GM23338 (cell line): ENCODE measurements around the gene ALAD. TPM values are rescaled to one million over a fixed set of nuclear protein-coding genes. Genes with fewer than 3 reads are reported as not detected.
"Not testable (repeated sequence)": the region's sequence is repeated elsewhere in the genome, so short reads cannot be mapped to it uniquely, and the experiment has no call there.

Experiments used
- ATAC-seq: fragments of 200-7000 bp; cut with Tn5 transposase; 3 replicates; pipeline ENCODE4 v1.9.1; 2020
- DNase-seq: peaks from one replicate; pipeline ENCODE4 v3.0.0-alpha.2; 2015; ENCODE audit warnings: low spot score
- H2AFZ ChIP-seq: fragments of 200-600 bp; sonication (generic); 2 replicates; pipeline ENCODE4 v1.8.0; 2016; ENCODE audit warnings: antibody characterized with exemption, mild to moderate bottlenecking, moderate library complexity
- H3F3A ChIP-seq: fragments of 200-600 bp; sonication (generic); replicated peaks from 2 replicates; pipeline ENCODE4 v1.8.0; 2017; ENCODE audit warnings: antibody characterized with exemption, mixed run types, low read depth
- H3K27ac ChIP-seq: fragments of 200-600 bp; sonication (generic); 2 replicates; pipeline ENCODE4 v1.6.1; 2016; ENCODE audit warnings: low read depth
- H3K27me3 ChIP-seq: fragments of 200-600 bp; sonication (generic); 2 replicates; pipeline ENCODE4 v1.8.0; 2016; ENCODE audit warnings: mild to moderate bottlenecking, mixed run types, moderate library complexity; ENCODE audit not compliant: insufficient read depth
- H3K36me3 ChIP-seq: fragments of 200-600 bp; sonication (generic); 2 replicates; pipeline ENCODE4 v1.8.0; 2016; ENCODE audit warnings: mild to moderate bottlenecking; ENCODE audit not compliant: insufficient read depth
- H3K4me1 ChIP-seq: fragments of 200-600 bp; sonication (generic); 2 replicates; pipeline ENCODE4 v1.8.0; 2016; ENCODE audit warnings: mild to moderate bottlenecking, moderate library complexity; ENCODE audit not compliant: insufficient read depth
- H3K4me2 ChIP-seq: fragments of 200-600 bp; sonication (generic); 2 replicates; pipeline ENCODE4 v1.7.1; 2017; ENCODE audit warnings: mixed run types
- H3K4me3 ChIP-seq: fragments of 200-600 bp; sonication (generic); 2 replicates; pipeline ENCODE4 v1.6.1; 2016; ENCODE audit warnings: mixed run types
- H3K79me2 ChIP-seq: fragments of 200-600 bp; sonication (generic); replicated peaks from 2 replicates; pipeline ENCODE4 v1.8.0; 2017; ENCODE audit warnings: mild to moderate bottlenecking; ENCODE audit not compliant: insufficient read depth
- H3K9me2 ChIP-seq: fragments of 200-600 bp; sonication (generic); 2 replicates; pipeline ENCODE4 v1.8.0; 2017; ENCODE audit not compliant: insufficient read depth
- H4K20me1 ChIP-seq: fragments of 200-600 bp; sonication (generic); replicated peaks from 2 replicates; pipeline ENCODE4 v1.8.0; 2017; ENCODE audit warnings: mild to moderate bottlenecking; ENCODE audit not compliant: insufficient read depth
- H3K27ac Mint-ChIP-seq: 2 replicates; pipeline ENCODE4 v1.8.0; 2020; ENCODE audit warnings: inconsistent platforms, mild to moderate bottlenecking, moderate library complexity, mixed read lengths
- H3K27me3 Mint-ChIP-seq: 3 replicates; pipeline ENCODE4 v1.8.0; 2022; ENCODE audit warnings: low read depth, mild to moderate bottlenecking, moderate library complexity, mixed read lengths, inconsistent platforms; ENCODE audit not compliant: insufficient read depth, poor library complexity
- H3K36me3 Mint-ChIP-seq: 3 replicates; pipeline ENCODE4 v1.8.0; 2021; ENCODE audit warnings: low read depth, mild to moderate bottlenecking, inconsistent platforms, moderate library complexity, mixed read lengths
- H3K4me1 Mint-ChIP-seq: 3 replicates; pipeline ENCODE4 v1.8.0; 2020; ENCODE audit warnings: mild to moderate bottlenecking, inconsistent platforms, mixed read lengths
- H3K4me3 Mint-ChIP-seq: 3 replicates; pipeline ENCODE4 v1.8.0; 2021; ENCODE audit warnings: moderate library complexity, mild to moderate bottlenecking, inconsistent platforms, mixed read lengths
- H3K9me3 Mint-ChIP-seq: 3 replicates; pipeline ENCODE4 v1.8.0; 2020; ENCODE audit warnings: moderate library complexity, mild to moderate bottlenecking, inconsistent platforms, mixed read lengths
- CTCF ChIP-seq, 2 experiments: fragments of 200-600 bp in 1 of 2; sonication (generic) in 1 of 2; conservative IDR thresholded peaks; 2 replicates each; pipeline versions ENCODE4 v1.5.1 to v1.6.1; 2016 to 2017; ENCODE audit warnings: antibody characterized with exemption in 2 of 2, low read depth in 2 of 2, mild to moderate bottlenecking in 2 of 2, moderate library complexity in 1 of 2
- EZH2 ChIP-seq: fragments of 200-600 bp; sonication (generic); IDR thresholded peaks from one replicate; pipeline ENCODE4 v1.8.0; 2017; ENCODE audit warnings: antibody characterized with exemption, mild to moderate bottlenecking, low read depth; ENCODE audit not compliant: unreplicated experiment
- JUNB ChIP-seq: IDR thresholded peaks from one replicate; pipeline ENCODE4 v1.6.1; 2016; ENCODE audit warnings: antibody characterized with exemption; ENCODE audit not compliant: unreplicated experiment
- NANOG ChIP-seq: IDR thresholded peaks from 2 replicates; pipeline ENCODE4 v1.6.1; 2016; ENCODE audit warnings: antibody characterized with exemption, borderline replicate concordance
- STAT1 ChIP-seq: IDR thresholded peaks from one replicate; pipeline ENCODE4 v1.6.1; 2016; ENCODE audit warnings: antibody characterized with exemption; ENCODE audit not compliant: unreplicated experiment
- ZNF114 ChIP-seq: fragments of 250-450 bp; sonication (Bioruptor Pico); IDR thresholded peaks from 2 replicates; pipeline ENCODE4 v1.5.0; 2020; ENCODE audit warnings: mild to moderate bottlenecking, moderate library complexity
- polyA plus RNA-seq: library from polyadenylated mRNA; unstranded; fragments of >200 nt; fragmentation: Nextera tagmentation; extraction: Ambion mirVana; gene quantifications from 2 replicates; pipeline ENCODE4 v1.2.1, GENCODE V29; 2016
- total RNA-seq: library from RNA; depleted of rRNA; stranded (reverse); fragments of >200 nt; shearing (Covaris generic); gene quantifications from 2 replicates; pipeline ENCODE4 v1.2.3, GENCODE V29; 2014
- TF ChIP-seq, protein P1 (sequence below): IDR thresholded peaks from 2 replicates; pipeline ENCODE4 v1.6.1; 2016; ENCODE audit warnings: antibody characterized with exemption
- TF ChIP-seq, protein P2 (sequence below): IDR thresholded peaks from one replicate; pipeline ENCODE4 v1.6.1; 2018; ENCODE audit warnings: antibody characterized with exemption; ENCODE audit not compliant: unreplicated experiment

The ALAD gene
- total and polyA plus RNA-seq, 2 experiments from 2014 or later, result 7.1 to 10.1 TPM

DNA sequence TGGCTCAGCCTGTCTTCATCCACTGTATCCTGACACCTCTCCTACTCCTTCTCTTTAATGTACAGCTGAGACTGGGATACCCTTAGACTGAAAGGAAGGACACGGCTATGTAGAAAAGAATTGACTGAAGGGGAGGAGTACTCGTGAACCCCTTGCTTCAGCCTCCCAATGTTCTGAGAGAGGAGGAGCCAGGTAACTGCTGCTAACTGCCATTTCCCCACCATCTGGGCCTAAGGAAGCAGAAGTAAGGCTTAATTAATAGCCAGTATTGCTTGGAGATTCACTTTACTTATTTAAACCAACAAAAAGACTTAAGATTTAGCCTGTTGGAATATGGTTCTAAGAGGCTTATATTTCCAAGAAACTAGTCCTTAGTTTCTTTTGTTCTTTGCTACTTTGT is 43.7 kb upstream of the ALAD start:
- H3K4me2 ChIP-seq, result no peak overlapping the region
- H3K36me3 ChIP-seq, result no peaks in the 10 kb centered on the region
- TF ChIP-seq EZH2 (no peak), STAT1 (no peak), JUNB (no peak), CTCF (conservative IDR thresholded peaks at IDR 0.05; ENCODE audit: low read depth in 2 of 2) (no peak), ZNF114 (CRISPR knock-in tag) (no peak), NANOG (no peak)
- TF ChIP-seq, protein P1, sequence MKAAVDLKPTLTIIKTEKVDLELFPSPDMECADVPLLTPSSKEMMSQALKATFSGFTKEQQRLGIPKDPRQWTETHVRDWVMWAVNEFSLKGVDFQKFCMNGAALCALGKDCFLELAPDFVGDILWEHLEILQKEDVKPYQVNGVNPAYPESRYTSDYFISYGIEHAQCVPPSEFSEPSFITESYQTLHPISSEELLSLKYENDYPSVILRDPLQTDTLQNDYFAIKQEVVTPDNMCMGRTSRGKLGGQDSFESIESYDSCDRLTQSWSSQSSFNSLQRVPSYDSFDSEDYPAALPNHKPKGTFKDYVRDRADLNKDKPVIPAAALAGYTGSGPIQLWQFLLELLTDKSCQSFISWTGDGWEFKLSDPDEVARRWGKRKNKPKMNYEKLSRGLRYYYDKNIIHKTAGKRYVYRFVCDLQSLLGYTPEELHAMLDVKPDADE, result no peak
- H3K27me3 Mint-ChIP-seq, result no peaks in the 10 kb centered on the region
- DNase-seq (no peak), ATAC-seq (no peak)
- H2AFZ ChIP-seq, result no peak overlapping the region
- H3K4me1 Mint-ChIP-seq, result peaks cover 2% of the 10 kb centered on the region; the same call in 2 of the 3 replicates
- no peak overlapping the region for H3K4me3 Mint-ChIP-seq
- no peak overlapping the region for H3K4me3 ChIP-seq
- H3K9me3 Mint-ChIP-seq, result no peaks in the 10 kb centered on the region
- no peak overlapping the region for H3K27ac Mint-ChIP-seq
- H3K27ac ChIP-seq, result no peak overlapping the region
- H3K27me3 ChIP-seq, result no peaks in the 10 kb centered on the region
- no peaks in the 10 kb centered on the region for H3K9me2 ChIP-seq
- H3K36me3 Mint-ChIP-seq, result no peaks in the 10 kb centered on the region
- no peaks in the 10 kb centered on the region for H4K20me1 ChIP-seq
- H3F3A ChIP-seq, result no peaks in the 10 kb centered on the region
- H3K4me1 ChIP-seq, result no peaks in the 10 kb centered on the region
- H3K79me2 ChIP-seq, result no peaks in the 10 kb centered on the region

DNA sequence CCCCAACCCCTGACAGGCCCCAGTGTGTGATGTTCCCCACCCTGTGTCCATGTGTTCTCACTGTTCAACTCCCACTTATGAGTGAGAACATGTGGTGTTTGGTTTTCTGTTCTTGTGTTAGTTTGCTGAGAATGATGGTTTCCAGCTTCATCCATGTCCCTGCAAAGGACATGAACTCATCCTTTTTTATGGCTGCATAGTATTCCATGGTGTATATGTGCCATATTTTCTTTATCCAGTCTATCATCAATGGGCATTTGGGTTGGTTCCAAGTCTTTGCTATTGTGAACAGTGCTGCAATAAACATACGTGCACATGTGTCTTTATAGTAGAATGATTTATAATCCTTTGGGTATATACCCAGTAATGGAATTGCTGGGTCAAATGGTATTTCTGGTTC is 36.6 kb upstream of the ALAD start:
- H3K4me1 Mint-ChIP-seq, ATAC-seq, H4K20me1 ChIP-seq, H3K27me3 Mint-ChIP-seq, H3K27ac Mint-ChIP-seq, H3K36me3 Mint-ChIP-seq, H3K9me2 ChIP-seq, H3K4me3 ChIP-seq, H3F3A ChIP-seq, H3K36me3 ChIP-seq, H3K27ac ChIP-seq, H3K79me2 ChIP-seq, DNase-seq, H3K4me1 ChIP-seq, H2AFZ ChIP-seq, H3K4me2 ChIP-seq, H3K4me3 Mint-ChIP-seq, H3K27me3 ChIP-seq: not testable (repeated sequence)
- H3K9me3 Mint-ChIP-seq, result peaks cover 45% of the 10 kb centered on the region

DNA sequence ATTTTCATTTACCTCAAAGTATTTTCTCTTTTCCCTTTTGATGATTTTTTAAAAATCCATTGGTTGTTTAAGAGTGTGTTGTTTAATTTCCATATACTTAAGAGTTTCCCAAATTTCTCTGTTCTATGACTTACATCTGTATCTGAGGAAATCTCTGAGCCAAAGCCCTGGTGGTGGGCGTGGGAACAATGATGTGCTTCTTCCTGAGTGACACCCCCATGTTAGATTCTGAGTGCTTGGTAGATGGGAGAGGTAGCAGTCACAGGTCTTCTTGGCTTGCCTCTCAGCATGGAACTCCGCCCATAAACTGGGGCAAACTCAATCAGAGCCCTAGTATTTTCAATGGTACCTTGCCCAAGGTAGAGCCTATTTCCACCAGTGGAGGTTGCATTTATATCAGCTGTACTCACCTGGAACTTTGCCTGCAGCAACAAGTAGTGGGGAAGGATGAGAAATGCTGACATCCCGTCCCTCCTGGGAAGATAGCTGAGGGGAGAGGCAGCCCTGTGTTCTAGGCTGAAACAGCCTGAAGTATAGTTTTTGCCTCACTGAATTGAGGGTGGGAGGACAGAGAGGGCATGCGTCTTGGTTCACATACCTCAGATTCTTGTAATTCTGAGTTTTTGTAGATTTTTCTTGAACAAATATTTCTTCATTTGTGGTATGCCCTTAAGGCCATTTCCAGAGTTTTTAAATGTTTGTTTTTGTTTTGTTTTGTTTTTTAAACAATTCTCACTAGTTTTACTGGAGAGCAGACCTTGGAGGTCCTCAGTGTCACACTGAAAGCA is 35.8 kb upstream of the ALAD start:
- Mint-ChIP-seq H3K4me1 (no peaks in the 10 kb centered on the region), H3K9me3 (peaks cover 45% of the 10 kb centered on the region), H3K27me3 (peaks cover 3% of the 10 kb centered on the region), H3K36me3 (peaks cover 4% of the 10 kb centered on the region; the same call in 2 of the 3 replicates), H3K4me3 (no peak overlapping the region), H3K27ac (no peak overlapping the region)
- no peak overlapping the region for H2AFZ ChIP-seq
- H3K36me3 ChIP-seq, result peaks cover 4% of the 10 kb centered on the region; the same call in 1 of the 2 replicates
- no peak overlapping the region for H3K4me2 ChIP-seq
- no peaks in the 10 kb centered on the region for H3K27me3 ChIP-seq
- H4K20me1 ChIP-seq, result no peaks in the 10 kb centered on the region
- ATAC-seq (no peak), DNase-seq (no peak)
- no peaks in the 10 kb centered on the region for H3F3A ChIP-seq
- no peaks in the 10 kb centered on the region for H3K9me2 ChIP-seq
- TF ChIP-seq, protein P2, sequence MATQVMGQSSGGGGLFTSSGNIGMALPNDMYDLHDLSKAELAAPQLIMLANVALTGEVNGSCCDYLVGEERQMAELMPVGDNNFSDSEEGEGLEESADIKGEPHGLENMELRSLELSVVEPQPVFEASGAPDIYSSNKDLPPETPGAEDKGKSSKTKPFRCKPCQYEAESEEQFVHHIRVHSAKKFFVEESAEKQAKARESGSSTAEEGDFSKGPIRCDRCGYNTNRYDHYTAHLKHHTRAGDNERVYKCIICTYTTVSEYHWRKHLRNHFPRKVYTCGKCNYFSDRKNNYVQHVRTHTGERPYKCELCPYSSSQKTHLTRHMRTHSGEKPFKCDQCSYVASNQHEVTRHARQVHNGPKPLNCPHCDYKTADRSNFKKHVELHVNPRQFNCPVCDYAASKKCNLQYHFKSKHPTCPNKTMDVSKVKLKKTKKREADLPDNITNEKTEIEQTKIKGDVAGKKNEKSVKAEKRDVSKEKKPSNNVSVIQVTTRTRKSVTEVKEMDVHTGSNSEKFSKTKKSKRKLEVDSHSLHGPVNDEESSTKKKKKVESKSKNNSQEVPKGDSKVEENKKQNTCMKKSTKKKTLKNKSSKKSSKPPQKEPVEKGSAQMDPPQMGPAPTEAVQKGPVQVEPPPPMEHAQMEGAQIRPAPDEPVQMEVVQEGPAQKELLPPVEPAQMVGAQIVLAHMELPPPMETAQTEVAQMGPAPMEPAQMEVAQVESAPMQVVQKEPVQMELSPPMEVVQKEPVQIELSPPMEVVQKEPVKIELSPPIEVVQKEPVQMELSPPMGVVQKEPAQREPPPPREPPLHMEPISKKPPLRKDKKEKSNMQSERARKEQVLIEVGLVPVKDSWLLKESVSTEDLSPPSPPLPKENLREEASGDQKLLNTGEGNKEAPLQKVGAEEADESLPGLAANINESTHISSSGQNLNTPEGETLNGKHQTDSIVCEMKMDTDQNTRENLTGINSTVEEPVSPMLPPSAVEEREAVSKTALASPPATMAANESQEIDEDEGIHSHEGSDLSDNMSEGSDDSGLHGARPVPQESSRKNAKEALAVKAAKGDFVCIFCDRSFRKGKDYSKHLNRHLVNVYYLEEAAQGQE, result no peak
- TF ChIP-seq STAT1 (no peak), NANOG (no peak)
- H3K4me3 ChIP-seq, result no peak overlapping the region
- no peaks in the 10 kb centered on the region for H3K79me2 ChIP-seq
- H3K4me1 ChIP-seq, result no peaks in the 10 kb centered on the region
- H3K27ac ChIP-seq, result no peak overlapping the region
